RWPE1 (cell line): ENCODE measurements around the gene SORT1.
"Not testable (repeated sequence)": the region's sequence is repeated elsewhere in the genome, so short reads cannot be mapped to it uniquely, and the experiment has no call there.

Experiments
- CTCF ChIA-PET: fragments of 350-600 bp; sonication (Branson Sonifier 250); formaldehyde crosslinking; extraction: SDS; loops from one replicate; lab custom pipeline; 2021; lab: Yijun Ruan, JAX
- POLR2A ChIA-PET: fragments of 400-600 bp; formaldehyde crosslinking; extraction: SDS; loops from one replicate; lab custom pipeline; 2020; ENCODE audit warnings: antibody characterized with exemption; ENCODE audit not compliant: low non-redundant PET; lab: Yijun Ruan, JAX
- DNase-seq: peaks from one replicate; pipeline ENCODE4 v3.0.0; 2012; ENCODE audit warnings: low spot score
- H3K27ac ChIP-seq: fragments of 450-650 bp; 2 replicates; pipeline ENCODE4 v1.5.1; 2017
- TF ChIP-seq, protein P1 (sequence below): fragments of 450-650 bp; conservative IDR thresholded peaks from 2 replicates; pipeline ENCODE4 v1.5.1; 2017; ENCODE audit warnings: low read depth, mild to moderate bottlenecking

SORT1 gene

GRCh38 chr1:109383087-109383779 lies 14.5 kb downstream of the SORT1 start:
- H3K27ac ChIP-seq, result no peak overlapping the region
- ChIA-PET CTCF (interaction anchor here (1.0 kb wide), 1 partner anchor 83 kb away, joined by 3 read pairs; the partner anchor contains the start of gene SYPL2), POLR2A (no interaction called here)
- no peak for DNase-seq
- TF ChIP-seq, protein P1, sequence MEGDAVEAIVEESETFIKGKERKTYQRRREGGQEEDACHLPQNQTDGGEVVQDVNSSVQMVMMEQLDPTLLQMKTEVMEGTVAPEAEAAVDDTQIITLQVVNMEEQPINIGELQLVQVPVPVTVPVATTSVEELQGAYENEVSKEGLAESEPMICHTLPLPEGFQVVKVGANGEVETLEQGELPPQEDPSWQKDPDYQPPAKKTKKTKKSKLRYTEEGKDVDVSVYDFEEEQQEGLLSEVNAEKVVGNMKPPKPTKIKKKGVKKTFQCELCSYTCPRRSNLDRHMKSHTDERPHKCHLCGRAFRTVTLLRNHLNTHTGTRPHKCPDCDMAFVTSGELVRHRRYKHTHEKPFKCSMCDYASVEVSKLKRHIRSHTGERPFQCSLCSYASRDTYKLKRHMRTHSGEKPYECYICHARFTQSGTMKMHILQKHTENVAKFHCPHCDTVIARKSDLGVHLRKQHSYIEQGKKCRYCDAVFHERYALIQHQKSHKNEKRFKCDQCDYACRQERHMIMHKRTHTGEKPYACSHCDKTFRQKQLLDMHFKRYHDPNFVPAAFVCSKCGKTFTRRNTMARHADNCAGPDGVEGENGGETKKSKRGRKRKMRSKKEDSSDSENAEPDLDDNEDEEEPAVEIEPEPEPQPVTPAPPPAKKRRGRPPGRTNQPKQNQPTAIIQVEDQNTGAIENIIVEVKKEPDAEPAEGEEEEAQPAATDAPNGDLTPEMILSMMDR, result no peak

DNA sequence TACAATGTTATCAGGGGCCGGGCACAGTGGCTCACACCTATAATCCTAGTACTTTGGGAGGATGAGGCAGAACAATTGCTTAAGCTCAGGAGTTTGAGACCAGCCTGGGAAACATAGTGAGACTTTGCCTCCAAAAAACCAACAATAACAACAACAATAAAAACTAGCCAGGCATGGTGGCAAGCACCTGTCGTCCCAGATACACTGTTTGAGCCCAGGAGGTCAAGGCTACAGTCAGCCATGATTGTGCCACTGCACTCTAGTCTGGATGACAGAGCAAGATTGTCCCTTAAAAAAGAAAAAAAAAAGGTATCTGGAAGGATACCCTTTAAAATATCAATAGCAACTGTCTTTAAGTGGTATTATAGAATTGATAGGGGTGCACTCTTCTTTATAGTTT lies 16.1 kb downstream of the SORT1 start:
- TF ChIP-seq, protein P1, result no peak
- POLR2A ChIA-PET, result no interaction called here
- H3K27ac ChIP-seq, result no peak overlapping the region
- DNase-seq, result no peak
- CTCF ChIA-PET, result no interaction called here

DNA sequence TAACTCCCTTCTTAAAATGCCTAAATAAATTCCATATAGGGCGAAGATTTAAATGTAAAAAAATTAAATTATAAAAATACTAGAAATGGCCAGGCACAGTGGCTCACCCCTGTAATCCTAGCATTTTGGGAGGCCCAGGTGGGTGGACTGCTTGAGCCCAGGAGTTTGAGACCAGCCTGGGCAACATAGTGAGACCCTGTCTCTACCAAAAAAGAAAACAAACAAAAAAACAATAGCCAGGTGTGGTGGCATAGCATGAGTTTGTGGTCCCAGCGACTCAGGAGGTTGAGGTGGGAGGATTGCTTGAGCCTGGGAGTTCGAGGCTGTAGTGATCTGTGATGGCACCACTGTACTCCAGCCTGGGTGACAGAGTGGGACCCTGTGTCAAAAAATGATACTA lies 17.8 kb downstream of the SORT1 start:
- CTCF ChIA-PET, result no interaction called here
- no peak overlapping the region for H3K27ac ChIP-seq
- POLR2A ChIA-PET, result no interaction called here
- DNase-seq, result no peak
- TF ChIP-seq, protein P1, result no peak

- ChIA-PET CTCF (interaction anchor here (0.6 kb wide), 2 partner anchors 87 to 135 kb away, joined by 3 to 6 read pairs; no protein-coding TSS in a partner anchor), POLR2A (interaction anchor here (0.6 kb wide), 1 partner anchor 97 kb away, joined by 3 read pairs; the partner anchor contains the start of gene PSRC1)
- no peak for DNase-seq
- TF ChIP-seq, protein P1, result no peak
- H3K27ac ChIP-seq, result no peak overlapping the region
Observed at GRCh38 chr1:109379422-109379821, 18.3 kb downstream of the SORT1 start.

- TF ChIP-seq, protein P1, result no peak
- CTCF ChIA-PET, result no interaction called here
- no peak for DNase-seq
- H3K27ac ChIP-seq, result no peak overlapping the region
- POLR2A ChIA-PET, result no interaction called here
Observed at GRCh38 chr1:109377698-109378097, 20.0 kb downstream of the SORT1 start.

- CTCF ChIA-PET, DNase-seq, H3K27ac ChIP-seq, POLR2A ChIA-PET: not testable (repeated sequence)
Observed at GRCh38 chr1:109373696-109374095, 24.0 kb downstream of the SORT1 start.

DNA sequence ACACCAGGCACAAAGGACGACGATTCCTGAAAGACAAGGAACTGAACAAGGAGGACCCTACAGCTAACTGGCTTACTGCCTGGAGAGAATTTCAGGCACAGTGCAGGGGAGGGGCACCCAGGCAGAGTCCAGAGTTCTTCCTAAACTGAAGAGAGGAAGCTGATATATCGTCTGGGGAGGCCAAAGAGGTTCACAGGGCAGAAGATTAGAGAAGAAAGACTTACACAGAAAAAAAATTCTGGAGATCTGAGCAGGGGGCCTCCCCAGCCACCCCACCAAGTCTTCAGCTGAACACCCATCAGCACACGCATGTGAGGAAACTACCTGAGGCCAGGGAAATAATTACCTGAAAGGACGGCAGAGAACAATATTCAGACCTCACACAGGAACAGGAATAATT lies 24.6 kb downstream of the SORT1 start:
- DNase-seq, result no peak
- POLR2A ChIA-PET, result no interaction called here
- H3K27ac ChIP-seq, result no peak overlapping the region
- TF ChIP-seq, protein P1, result no peak
- CTCF ChIA-PET, result interaction anchor here (0.6 kb wide), 1 partner anchor 88 kb away, joined by 4 read pairs; no protein-coding TSS in a partner anchor
